Transverse colon (tissue), 4 donors: ENCODE results near the gene RNF144B. TPM values are rescaled to one million over a fixed set of nuclear protein-coding genes. Genes with fewer than 3 reads are reported as not detected.
"Not testable (repeated sequence)": the region's sequence is repeated elsewhere in the genome, so short reads cannot be mapped to it uniquely, and the experiment has no call there.

ENCODE experiments used
- DNase-seq: peaks from one replicate; pipeline ENCODE4 v3.0.0-alpha.2; 2019
- H3K27ac ChIP-seq, 4 donors: fragments of 200-600 bp; sonication (generic); 2 replicates each; pipeline ENCODE4 v1.5.1; 2016 to 2018; ENCODE audit warnings: inconsistent platforms in 4 of 4
- H3K27me3 ChIP-seq: fragments of 200-600 bp; sonication (generic); 2 replicates; pipeline ENCODE4 v1.5.1; 2017; ENCODE audit warnings: inconsistent platforms
- H3K36me3 ChIP-seq, 4 donors: fragments of 200-600 bp; sonication (generic); 2 replicates each; pipeline ENCODE4 v1.5.1; 2017 to 2019; ENCODE audit warnings: inconsistent platforms in 4 of 4
- H3K4me1 ChIP-seq, 4 donors: fragments of 200-600 bp; sonication (generic); 2 replicates each; pipeline ENCODE4 v1.5.1; 2017 to 2020; ENCODE audit warnings: inconsistent platforms in 4 of 4
- H3K4me3 ChIP-seq, 4 donors: fragments of 200-600 bp; sonication (generic); 1 replicate in 1 of 4; 2 replicates in 3 of 4; pipeline versions ENCODE4 v1.5.1 to v1.6.1; 2017 to 2019; ENCODE audit warnings: inconsistent platforms in 4 of 4
- H3K9me3 ChIP-seq, 2 donors: fragments of 200-600 bp; sonication (generic); 2 replicates each; pipeline ENCODE4 v1.5.1; 2017 to 2019; ENCODE audit warnings: inconsistent platforms in 2 of 2
- EP300 ChIP-seq: sonication (generic); formaldehyde crosslinking; IDR thresholded peaks from one replicate; pipeline ENCODE4 v1.6.1; 2017; ENCODE audit warnings: antibody characterized with exemption, low read depth
- POLR2A ChIP-seq: fragments of 450-650 bp; IDR thresholded peaks from one replicate; pipeline ENCODE4 v1.6.1; 2016; ENCODE audit warnings: antibody characterized with exemption, mild to moderate bottlenecking, moderate library complexity
- POLR2AphosphoS5 ChIP-seq, 3 donors: sonication (generic); formaldehyde crosslinking; IDR thresholded peaks; one replicate each; pipeline ENCODE4 v1.6.1; 2016; ENCODE audit warnings: antibody characterized with exemption in 3 of 3
- WGBS, 2 donors: methylation state at CpG; one replicate each; pipeline ENCODE4 v1.1.5; 2018; ENCODE audit warnings: low coverage in 1 of 2; 5-methylcytosine and 5-hydroxymethylcytosine counted together
- in situ Hi-C, 4 donors: fragments of 200-750 bp; cut with MboI; loops; one replicate each; pipeline versions ENCODE4 v1.15.0 to v1.15.1; 2017; ENCODE audit warnings: low sequenced_read_pairs in 3 of 4, low pct_ligation_motif_present in 1 of 4, low pct_unique_long_range_greater_than_20kb in 1 of 4
- intact Hi-C: fragments of 100-400 bp; cut with DNase I; formaldehyde crosslinking; loops from one replicate; pipeline ENCODE4 v1.15.1; 2023; ENCODE audit warnings: low total_unique reads
- total RNA-seq, 4 donors: library from RNA; depleted of rRNA; stranded (reverse); fragments of >200 nt; gene quantifications; one replicate each; pipeline ENCODE4 v1.1.0, GENCODE V29; 2016
- TF ChIP-seq, protein P1 (sequence below), 5 experiments: fragments of 200-600 bp in 3 of 5; fragments of 450-650 bp in 2 of 5; sonication (generic) in 3 of 5; IDR thresholded peaks; 1 replicate in 2 of 5; 2 replicates in 3 of 5; pipeline ENCODE4 v1.5.1; 2016 to 2017; ENCODE audit warnings: antibody characterized with exemption in 5 of 5, inconsistent platforms in 3 of 5, mild to moderate bottlenecking in 2 of 5, moderate library complexity in 1 of 5

Gene RNF144B
- total RNA-seq, 4 donors from 2014 or later, result 1.4 to 4.5 (median 3.8) TPM

DNA sequence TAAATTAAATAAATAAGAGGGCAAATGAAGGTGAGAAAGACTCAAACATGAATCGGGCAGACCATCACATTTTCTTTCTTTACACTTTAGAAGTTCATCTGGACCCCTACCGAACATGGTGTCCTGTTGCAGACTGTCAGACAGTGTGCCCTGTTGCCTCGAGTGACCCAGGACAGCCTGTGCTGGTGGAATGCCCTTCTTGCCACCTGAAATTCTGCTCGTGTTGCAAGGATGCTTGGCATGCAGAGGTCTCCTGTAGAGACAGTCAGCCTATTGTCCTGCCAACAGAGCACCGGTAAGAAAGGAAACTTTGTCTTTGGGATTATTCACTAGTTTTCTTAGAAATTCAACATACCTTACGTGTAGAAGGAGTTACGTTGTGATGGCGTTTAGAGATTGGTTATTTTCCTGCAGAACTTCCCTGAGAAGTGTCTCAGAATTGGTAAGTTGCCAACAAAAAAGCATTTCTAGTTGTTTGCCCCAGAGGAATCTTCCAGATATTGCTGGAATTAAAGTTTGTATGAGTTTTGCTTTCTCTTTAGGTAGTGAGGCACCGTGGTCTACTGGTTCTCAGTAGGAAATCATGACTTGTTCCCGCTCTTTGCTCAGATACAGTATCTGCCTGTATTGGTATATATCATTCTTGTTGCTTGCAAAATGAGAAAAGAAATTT lies 70.1 kb downstream of the RNF144B start:
- TF ChIP-seq EP300, result no peak
- in situ Hi-C loops (no loop called here), intact Hi-C loops (no loop called here)
- Histone ChIP-seq H3K4me1 (no peaks in the 10 kb centered on the region), H3K9me3 (no peaks in the 10 kb centered on the region), H3K36me3 (no peaks in the 10 kb centered on the region), H3K27me3 (no peaks in the 10 kb centered on the region), H3K4me3 (no peak overlapping the region), H3K27ac (no peak overlapping the region)
- WGBS, 2 donors, result 73 to 79% methylated on average over 4 to 10 of the region's 10 CpGs
- DNase-seq, result no peak

DNA sequence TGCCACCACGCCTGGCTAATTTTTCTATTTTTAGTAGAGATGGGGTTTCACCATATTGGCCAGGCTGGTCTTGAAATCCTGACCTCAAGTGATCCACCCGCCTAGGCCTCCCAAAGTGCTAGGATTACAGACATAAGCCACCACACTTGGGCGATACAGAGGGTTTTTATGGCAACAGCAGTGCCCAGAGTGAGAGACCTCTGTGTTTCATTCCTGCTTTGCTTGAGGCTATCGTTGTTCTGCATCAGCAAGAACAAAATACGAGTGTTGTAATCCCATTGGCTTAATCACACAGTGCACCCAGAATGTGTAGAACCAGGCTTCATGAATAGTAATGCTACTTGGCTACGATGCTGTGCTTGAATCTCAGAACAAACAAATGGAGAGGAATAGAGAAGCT lies 70.9 kb downstream of the RNF144B start:
- H3K27me3 ChIP-seq, DNase-seq, in situ Hi-C loops, H3K4me3 ChIP-seq, H3K9me3 ChIP-seq, intact Hi-C loops, H3K4me1 ChIP-seq, H3K36me3 ChIP-seq, H3K27ac ChIP-seq: not testable (repeated sequence)
- 82 to 96% methylated on average over 2 to 6 of the region's 6 CpGs for WGBS, 2 donors

DNA sequence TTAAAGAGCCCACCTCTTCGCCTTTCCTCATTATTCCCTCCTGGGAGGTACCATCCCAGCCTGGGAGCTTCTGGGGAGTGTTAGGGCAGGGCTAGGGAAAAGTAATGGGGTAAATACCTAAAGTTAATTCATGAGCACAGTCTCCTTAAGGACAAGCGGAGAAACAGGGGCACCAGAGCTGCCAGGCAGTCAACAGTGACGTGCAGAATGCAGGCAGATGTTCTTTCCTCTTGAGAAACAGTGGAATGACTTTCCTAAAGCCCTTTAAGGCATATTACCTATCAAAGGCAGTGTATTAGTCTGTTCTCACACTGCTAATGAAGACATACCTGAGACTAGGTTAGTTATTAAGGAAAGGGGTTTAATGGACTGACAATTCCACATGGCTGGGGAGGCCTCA lies 76.3 kb downstream of the RNF144B start:
- intact Hi-C loops (no loop called here), in situ Hi-C loops (no loop called here)
- no peak for DNase-seq
- 86 to 92% methylated on average over 3 of the region's 3 CpGs for WGBS, 2 donors
- Histone ChIP-seq H3K9me3 (no peaks in the 10 kb centered on the region), H3K27me3 (no peaks in the 10 kb centered on the region), H3K4me3 (no peak overlapping the region), H3K4me1 (no peaks in the 10 kb centered on the region), H3K36me3 (no peaks in the 10 kb centered on the region), H3K27ac (no peak overlapping the region)
- no peak for TF ChIP-seq EP300
- TF ChIP-seq POLR2A, result no peak

DNA sequence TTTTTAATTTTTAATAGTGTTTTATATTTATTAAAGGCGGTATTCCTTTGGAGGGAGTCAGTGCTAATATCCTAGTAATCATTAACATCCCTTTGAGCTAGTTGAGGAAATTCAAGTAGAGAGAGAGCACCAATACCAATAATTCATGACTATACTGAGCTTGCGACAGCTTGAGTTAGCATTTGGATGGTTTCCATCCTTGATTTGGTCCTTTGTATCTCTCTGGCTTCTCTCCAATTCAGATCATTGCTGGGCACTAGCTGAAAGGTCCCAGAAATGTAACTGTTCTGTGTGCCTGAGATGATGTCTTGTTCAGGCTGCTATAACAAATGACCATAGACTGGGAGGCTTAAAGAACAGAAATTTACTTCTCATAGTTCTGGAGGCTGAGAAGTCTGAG lies 77.0 kb downstream of the RNF144B start:
- DNase-seq, result no peak
- Histone ChIP-seq H3K36me3 (no peaks in the 10 kb centered on the region), H3K27me3 (no peaks in the 10 kb centered on the region), H3K9me3 (no peaks in the 10 kb centered on the region), H3K27ac (no peak overlapping the region), H3K4me1 (no peaks in the 10 kb centered on the region), H3K4me3 (no peak overlapping the region)
- intact Hi-C loops, result no loop called here
- TF ChIP-seq EP300 (no peak), POLR2A (no peak), POLR2AphosphoS5 (IDR thresholded peaks at IDR 0.05) (no peak)
- TF ChIP-seq, protein P1, sequence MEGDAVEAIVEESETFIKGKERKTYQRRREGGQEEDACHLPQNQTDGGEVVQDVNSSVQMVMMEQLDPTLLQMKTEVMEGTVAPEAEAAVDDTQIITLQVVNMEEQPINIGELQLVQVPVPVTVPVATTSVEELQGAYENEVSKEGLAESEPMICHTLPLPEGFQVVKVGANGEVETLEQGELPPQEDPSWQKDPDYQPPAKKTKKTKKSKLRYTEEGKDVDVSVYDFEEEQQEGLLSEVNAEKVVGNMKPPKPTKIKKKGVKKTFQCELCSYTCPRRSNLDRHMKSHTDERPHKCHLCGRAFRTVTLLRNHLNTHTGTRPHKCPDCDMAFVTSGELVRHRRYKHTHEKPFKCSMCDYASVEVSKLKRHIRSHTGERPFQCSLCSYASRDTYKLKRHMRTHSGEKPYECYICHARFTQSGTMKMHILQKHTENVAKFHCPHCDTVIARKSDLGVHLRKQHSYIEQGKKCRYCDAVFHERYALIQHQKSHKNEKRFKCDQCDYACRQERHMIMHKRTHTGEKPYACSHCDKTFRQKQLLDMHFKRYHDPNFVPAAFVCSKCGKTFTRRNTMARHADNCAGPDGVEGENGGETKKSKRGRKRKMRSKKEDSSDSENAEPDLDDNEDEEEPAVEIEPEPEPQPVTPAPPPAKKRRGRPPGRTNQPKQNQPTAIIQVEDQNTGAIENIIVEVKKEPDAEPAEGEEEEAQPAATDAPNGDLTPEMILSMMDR (IDR thresholded peaks at IDR 0.05), result no peak
- in situ Hi-C loops, result no loop called here
- 94 to 100% methylated on average over 1 to 2 of the region's 2 CpGs for WGBS, 2 donors

DNA sequence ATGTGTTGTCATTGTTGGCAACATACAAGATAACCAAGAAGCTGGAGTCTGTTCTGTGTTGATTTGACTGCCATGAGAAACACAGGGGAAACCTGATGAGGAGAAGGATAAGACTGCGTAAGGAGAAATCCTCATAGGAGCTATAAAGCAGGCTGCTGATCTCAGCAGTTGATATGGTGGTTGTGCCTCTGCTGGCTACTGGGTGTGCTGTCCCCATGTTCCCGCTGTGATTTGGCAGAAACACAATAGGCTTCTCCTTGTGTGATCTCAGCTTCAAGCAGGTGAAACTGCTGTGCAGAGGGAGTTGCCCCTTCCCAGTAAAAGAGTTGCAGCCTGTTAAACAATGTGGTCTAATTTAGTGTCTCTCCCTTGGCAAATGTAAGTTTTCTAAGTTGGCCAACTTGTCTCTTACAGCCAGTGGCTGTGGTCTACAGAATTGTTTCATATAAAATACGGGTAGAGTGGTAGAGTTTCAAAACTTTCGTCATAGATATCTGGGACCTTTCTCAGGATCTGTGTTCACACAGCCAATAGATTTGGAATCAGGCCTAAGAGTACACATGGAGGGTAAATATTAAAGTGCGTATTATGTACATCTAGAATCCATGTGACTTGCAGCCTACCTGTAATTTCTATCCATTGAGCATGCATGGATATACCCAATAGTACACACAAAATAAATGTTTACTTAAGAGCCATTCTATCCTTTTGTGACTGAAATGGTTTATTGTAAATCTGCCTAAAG lies 78.4 kb downstream of the RNF144B start:
- no peaks in the 10 kb centered on the region for H3K4me1 ChIP-seq
- no peak overlapping the region for H3K27ac ChIP-seq
- WGBS, 2 donors, result 80 to 86% methylated on average over 3 to 5 of the region's 5 CpGs
- H3K36me3 ChIP-seq, result no peaks in the 10 kb centered on the region
- H3K27me3 ChIP-seq, result no peaks in the 10 kb centered on the region
- in situ Hi-C loops, result no loop called here
- no peaks in the 10 kb centered on the region for H3K9me3 ChIP-seq
- intact Hi-C loops, result no loop called here
- no peak overlapping the region for H3K4me3 ChIP-seq
- no peak for TF ChIP-seq POLR2AphosphoS5 (IDR thresholded peaks at IDR 0.05)
- TF ChIP-seq, protein P1 (IDR thresholded peaks at IDR 0.05), result no peak
- no peak for TF ChIP-seq EP300
- TF ChIP-seq POLR2A, result no peak
- DNase-seq, result no peak
